Stimulated activated CD8-positive, alpha-beta memory T cell treated with anti-CD3 and anti-CD28 coated beads, Interleukin-15, amount 100 ng/mL, for 1 hour (primary cell): Measurements from ENCODE around the gene DLG4.
"Not testable (repeated sequence)": the region's sequence is repeated elsewhere in the genome, so short reads cannot be mapped to it uniquely, and the experiment has no call there.

ENCODE experiments used
- DNase-seq: peaks from one replicate; pipeline ENCODE4 v3.0.0-alpha.2; 2020; ENCODE audit warnings: low read depth

The DLG4 gene

GRCh38 chr17:7249214-7249613 is 29.6 kb upstream of the DLG4 start:
- no peak for DNase-seq

DNA sequence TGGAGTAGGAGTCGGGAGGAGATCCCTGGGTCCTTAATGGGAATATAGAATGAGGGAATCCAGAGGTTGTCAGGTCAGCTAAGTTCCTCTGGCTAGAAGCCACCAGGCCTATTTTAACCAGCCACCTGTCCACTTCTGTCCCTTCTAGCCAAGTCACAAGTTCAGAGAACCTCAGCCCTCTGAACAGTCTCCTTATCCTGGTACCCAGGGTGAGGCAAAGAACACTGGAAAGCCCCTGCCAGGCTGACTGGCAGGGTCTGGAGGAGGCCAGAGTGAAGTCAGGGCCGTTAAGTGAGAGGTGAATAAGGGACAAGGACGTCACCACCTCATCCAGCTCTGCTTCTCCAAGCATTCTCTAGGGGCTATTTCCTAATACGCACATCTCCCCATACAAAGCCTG is 29.2 kb upstream of the DLG4 start:
- DNase-seq, result no peak

DNA sequence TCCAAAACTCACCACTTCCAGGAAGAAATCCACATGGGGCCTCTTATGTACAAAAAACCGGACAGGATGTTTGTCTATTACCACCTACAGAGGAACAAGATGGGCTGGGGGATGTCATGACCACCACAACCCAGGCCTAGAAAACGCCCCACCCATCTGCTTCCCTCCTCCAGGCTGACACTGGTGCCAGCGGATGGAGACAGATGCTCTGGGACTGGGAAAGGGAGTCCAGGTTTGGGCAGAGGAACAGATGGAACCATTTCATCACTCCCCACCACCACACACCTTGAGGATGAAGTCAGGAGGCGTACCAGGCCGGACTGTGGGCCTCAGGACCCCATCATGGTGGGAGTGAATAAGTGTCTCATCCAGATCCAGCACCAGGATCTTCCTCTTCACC is 27.1 kb upstream of the DLG4 start:
- no peak for DNase-seq

DNA sequence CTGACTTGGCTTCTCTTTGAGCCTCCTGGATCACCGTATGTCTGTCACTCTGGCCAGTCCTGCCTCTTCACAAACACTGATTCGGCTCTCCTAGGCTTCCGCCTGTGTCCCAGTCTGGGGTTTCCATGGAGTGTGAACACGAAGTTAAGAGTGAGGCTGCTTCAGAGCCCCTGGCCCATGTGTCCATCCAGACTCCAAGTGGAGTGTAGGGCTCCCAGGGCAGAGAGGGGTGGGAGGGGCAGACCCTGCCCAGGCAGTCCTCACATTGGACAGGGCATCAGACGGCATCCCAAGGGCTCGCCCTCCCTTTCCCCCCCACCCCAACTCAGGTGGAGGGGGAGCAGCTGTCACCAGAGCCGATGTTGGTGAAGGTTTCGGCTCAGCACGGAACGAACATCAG is 24.2 kb upstream of the DLG4 start:
- not testable (repeated sequence) for DNase-seq

GRCh38 chr17:7243453-7243729 is 23.8 kb upstream of the DLG4 start:
- no peak for DNase-seq

DNA sequence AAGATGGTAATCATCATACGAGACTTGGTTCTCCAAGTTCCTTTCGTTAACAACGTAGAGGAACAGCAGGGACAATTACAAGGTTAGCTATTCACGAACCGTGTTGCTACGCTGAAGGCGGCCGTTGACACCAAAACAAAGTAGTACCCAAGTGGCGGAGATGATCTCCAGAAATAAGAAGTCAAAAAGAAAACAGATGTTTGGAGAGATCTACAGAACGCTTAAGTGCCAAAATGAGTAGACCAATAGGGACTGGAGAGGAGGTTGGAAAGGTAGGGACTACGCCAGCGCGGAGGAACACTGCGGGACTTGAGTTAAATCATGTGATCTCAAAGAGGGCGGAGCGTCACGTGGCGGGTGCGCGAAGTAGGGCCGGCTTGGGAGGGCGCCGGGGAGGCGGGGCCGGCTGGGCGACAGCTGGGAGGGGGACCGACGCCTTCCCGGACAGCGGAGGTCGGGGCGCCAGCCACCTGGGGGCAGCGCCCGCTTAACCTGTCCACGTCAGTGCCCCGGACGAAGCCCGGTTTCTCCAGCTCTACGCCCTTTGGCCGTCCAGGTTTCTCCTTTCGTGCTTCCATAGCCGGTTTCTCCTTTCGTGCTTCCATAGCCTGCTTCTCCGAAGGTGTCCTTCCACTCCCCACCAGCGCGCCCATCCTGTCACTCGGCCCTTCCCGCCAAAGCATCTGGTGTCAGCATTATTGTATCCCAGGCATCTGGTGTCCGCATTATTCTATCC is 23.2 kb upstream of the DLG4 start:
- DNase-seq, result peak; percentile 86

DNA sequence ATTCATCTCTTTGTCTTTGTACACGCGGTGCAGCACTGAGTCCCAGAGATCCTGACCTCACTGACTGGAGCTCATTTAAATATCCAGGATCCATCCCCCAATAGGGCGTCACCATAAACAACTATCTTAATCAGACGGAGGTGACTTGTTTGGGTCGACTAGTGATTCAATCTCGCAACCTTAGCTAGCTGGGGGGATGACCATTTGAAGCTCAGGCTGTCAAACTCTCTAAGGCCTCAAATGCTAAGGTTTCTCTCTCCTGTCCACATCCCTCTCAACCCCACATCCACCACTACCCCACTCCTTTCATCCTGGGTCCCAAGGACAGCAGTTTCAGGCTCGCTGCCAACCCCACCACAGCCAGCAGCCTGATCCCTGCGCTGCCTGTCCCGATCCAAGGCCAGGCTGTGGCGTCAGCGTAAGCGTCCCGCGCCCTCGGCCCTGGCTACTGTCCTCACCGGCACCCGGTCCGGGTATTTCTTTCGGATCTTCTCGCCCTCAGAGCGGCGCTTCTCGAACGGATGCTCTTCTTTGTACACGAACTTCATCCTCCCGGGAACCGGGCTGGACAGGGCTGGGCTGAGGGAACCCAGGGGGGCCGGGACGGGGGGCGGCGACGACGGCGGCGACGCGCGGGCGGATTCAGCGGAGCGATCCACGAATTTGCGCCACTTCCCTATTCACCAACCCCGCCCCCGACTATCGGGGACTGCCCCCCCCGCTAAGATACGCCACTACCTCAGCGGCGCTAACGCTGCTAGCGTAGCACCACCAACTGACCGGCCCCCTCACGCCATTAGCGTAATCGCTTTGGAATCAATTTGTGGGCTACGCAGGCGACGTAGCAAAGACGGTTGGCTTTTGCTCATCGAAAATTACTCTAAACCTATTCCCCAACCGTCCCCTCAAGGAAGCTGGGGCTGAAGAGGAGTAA is 22.4 kb upstream of the DLG4 start, which contains the start of gene GABARAP:
Gene GABARAP, minus strand, starts transcription at position 667 of the 934 bp plus-strand sequence. Its CDS starts 119 bp downstream, at position 548.
- DNase-seq, result peak; percentile 94

DNA sequence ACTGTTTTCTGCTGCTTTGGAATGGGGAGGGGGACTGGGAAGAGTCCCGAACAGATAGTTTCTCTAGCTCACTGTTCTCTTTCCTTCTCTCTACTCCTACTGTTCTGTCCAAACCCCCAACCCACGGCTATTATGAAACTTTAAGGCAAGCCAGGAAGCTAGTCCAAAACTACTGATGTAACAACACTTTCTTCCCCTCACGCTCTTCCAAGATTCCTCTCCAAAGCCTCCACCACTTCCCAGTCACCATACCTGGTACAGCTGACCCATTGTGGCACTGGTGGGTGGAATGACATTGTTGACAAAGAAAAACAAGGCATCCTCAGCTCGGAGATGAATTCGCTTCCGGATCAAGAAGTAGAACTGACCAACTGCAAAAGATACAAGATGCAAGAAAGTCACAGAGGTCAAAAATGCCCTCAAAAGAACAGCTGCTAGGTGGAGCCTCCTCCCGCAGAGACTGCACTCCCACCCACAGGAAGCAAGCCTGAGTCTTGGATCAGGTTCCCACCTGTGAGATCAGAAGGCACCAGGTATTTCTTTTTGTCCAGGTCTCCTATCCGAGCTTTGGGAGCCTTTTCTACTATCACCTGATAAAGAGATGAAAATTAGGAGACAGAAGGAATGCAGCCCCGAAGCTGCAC is 21.6 kb upstream of the DLG4 start:
- no peak for DNase-seq

DNA sequence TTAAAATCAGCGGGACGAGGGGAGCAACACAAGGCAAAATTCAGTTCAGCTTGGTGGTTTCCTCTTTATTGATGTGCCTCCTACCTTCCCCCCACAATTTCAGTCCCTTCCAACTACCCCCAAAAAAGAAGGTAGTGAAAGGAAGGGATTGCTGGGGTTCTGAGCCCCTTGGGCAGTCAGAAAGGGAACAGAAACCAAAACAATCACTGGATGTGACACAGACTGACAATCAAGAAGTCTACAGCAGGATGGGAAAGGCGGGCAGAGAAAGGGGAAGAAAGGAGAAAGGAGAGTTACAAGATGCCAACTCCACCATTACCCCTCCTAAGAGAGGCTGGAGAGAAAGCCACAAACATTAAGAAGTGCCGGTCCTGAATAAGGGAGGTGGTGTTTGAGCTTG is 20.7 kb upstream of the DLG4 start:
- no peak for DNase-seq

DNA sequence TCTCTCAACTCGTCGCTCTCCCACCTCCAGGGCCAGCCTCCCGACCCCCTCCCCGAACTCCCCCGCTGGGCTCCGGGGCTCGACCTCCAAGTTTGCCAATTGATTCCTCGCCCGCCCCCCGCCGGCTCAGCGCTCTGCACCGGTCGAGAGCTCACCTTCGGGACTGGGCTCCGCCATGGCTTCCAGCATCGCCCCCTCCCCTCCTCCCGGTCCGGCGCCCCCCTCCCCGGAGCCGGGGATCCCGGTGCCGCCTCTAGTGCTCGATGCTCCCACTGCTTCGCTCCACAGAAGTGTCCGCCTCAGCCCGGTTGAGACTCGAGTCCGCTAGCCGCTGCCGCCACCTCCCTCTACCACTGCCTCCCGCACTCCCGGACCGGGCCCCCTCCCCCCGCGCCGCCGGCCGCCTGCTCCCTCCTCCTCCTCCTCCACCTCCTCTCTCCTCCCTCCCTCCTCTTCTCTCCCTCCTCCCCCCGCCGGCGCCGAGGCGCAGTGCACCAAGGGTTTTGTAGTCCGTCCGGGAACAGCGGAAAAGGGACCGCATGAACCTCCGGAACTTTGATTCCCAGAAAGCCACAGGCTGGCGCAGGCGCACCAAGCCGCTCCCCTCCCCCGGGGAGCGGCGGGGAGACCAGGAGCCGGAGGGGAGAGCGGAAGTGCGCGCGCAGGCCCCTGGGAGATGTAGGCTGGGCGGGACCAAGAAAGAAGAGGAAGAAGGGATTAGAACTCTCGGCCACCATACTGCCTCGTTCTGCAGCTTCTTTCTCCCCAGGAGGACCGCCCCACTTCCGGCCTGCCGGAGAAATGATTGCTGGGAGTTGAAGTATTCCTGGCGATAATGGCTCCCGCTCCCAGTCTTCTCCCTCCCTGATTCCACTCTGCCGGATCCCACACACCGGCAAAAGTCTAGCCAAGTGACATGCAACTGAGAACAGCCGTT is 19.7 kb upstream of the DLG4 start, which contains the start of gene PHF23:
Gene PHF23, minus strand, starts transcription at position 367 of the 937 bp plus-strand sequence. Its CDS starts 178 bp downstream, at position 189.
- peak; percentile 94 for DNase-seq

DNA sequence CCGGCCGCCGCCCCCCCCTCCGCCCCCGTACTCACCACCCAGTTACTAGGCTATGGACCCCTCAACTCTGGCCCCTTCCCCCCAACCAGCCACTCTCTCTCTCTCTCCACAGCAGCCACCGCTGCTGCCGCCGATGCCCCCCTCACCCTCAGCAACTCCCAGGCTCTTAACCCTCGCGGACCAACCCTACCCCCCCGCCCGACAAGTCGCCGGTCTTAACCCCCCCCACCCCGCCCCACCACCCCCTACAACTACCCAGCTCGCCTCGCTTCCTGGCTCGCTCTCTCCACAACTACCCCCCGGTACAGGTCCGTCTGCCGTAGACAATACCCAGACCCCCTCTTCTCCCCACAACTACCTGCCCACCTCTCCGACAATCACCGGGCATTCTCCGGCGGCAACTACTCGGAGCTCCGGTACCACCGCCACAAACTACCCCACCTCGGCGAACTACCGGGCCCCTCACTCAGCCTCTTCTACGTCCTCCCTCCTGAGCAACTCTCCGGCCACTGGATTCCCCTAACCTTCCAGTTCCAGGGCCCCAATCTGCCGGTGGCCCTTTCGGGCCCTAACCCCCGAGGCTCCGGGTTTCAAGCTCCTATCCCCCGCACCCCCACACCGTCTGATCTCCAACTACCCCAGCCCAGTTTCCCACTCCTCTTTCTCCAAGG is 18.9 kb upstream of the DLG4 start:
- no peak for DNase-seq

- DNase-seq, result peak; percentile 70
Measured at GRCh38 chr17:7237761-7238419, 18.3 kb upstream of the DLG4 start.

GRCh38 chr17:7237266-7237760 is 17.7 kb upstream of the DLG4 start:
- no peak for DNase-seq

DNA sequence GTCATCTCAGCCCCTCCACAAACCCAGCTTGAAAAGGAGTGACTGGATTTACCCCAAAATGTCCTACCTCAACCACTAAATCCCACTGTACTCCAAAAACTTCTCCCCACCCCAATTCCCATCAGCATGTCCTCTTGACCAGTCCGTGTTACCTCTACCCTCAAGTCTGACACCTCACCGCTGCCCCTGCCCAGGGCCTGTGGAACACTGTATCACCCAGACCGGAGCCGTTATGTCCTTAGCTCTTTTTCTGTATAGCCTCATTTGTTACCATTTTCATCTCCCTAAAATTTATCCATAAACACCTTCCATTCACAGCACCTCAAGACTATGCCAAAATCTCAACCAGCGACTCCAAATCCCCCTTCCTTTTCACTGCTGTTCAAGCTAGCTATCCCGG is 17.2 kb upstream of the DLG4 start:
- DNase-seq, result no peak

- DNase-seq, result no peak
Measured at GRCh38 chr17:7235693-7236665, 16.3 kb upstream of the DLG4 start.

- DNase-seq, result peak; percentile 91
Measured at GRCh38 chr17:7234083-7234951, 14.7 kb upstream of the DLG4 start, which contains the start of gene DVL2. TSS of gene DVL2 (minus strand) at chr17:7234517. CDS start at chr17:7234262, 255 bp downstream.

DNA sequence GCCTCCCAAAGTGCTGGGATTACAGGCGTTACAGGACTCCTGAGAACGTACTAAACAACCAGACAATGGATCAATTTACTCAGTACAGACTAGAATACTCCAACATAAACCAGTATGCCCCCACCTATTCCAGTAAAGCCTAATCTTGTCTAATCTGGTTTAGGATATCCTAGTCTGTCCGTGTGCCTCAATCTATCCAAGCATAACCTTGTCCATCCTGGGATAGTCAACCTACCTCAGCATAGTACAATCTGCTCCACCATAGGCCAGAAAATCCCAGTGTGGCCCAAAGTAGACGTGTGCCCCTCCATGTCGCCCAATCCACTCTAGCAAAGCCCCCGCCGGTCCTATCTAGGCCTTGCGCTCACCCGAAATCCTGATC is 14.1 kb upstream of the DLG4 start:
- no peak for DNase-seq

GRCh38 chr17:7232114-7232513 is 12.5 kb upstream of the DLG4 start:
- no peak for DNase-seq
